A673 (cell line): Measurements from ENCODE around the gene C3orf20.

ENCODE experiments used
- CTCF ChIP-seq: fragments of 300-800, 200-600 bp; sonication (generic); conservative IDR thresholded peaks from 2 replicates; pipeline ENCODE4 v1.5.1; 2017; ENCODE audit warnings: low read depth, mild to moderate bottlenecking, antibody characterized with exemption, low read length, moderate library complexity, mixed read lengths
- EZH2 ChIP-seq: fragments of 200-600 bp; sonication (generic); IDR thresholded peaks from 2 replicates; pipeline ENCODE4 v1.6.1; 2017; ENCODE audit warnings: borderline replicate concordance, low read depth, mild to moderate bottlenecking, mixed read lengths, antibody characterized with exemption, low read length; ENCODE audit not compliant: poor library complexity, severe bottlenecking

- TF ChIP-seq EZH2, result no peak
- TF ChIP-seq CTCF, result no peak
Measured at GRCh38 chr3:14663396-14664135, 11.4 kb upstream of the C3orf20 start.
